ENCODE data around the gene SRGAP2. TPM values are rescaled to one million over a fixed set of nuclear protein-coding genes. Genes with fewer than 3 reads are reported as not detected.
"Not testable (repeated sequence)": the region's sequence is repeated elsewhere in the genome, so short reads cannot be mapped to it uniquely, and the experiment has no call there.

The SRGAP2 gene
- polyA plus RNA-seq, 3 donors: 45.0 to 51.8 (median 46.6) TPM

DNA sequence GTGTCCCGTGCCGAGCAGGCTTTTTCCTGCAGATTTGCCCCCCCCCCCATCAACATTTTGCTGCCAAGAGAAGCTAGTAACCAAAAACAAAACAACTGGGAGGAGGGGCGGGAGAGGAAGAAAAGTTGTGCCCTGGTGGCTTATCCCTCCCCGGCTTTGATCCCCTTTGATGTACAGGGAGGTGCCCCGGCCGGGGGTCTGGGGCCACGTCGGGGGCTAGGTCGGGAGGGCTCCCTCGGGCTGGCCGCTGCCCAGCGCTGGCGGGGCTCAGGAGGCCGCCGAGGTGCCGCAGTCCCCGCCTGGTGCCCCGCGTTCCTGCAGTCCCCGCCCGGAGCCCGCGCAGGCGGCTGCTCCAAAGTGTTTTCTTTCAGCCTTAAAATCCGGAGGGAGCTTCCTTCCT is 1.5 kb downstream of the SRGAP2 start:
- DNase-seq (ENCODE audit: low read depth in 3 of 3, low spot score in 2 of 3): not testable (repeated sequence)

DNA sequence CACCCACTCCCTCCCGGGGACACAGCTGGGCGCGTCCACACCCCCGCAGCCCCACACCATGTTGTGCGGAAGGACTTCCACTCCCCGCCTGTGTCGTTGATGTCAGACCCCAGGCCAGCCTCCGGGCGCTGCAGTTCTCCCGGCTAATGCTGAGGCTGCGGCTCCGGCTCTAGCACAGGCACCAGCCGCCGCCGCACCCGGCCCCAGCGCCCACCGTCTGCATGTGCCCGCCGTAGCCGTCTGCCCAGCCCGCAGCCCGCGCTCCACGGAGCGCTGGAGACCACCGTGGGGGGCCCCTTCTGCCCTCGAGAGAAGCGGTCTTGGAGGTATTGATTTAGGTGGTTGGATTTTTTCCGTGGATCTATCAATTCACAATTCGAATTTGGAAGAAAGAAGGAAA is 2.2 kb downstream of the SRGAP2 start:
- not testable (repeated sequence) for DNase-seq (ENCODE audit: low read depth in 3 of 3, low spot score in 2 of 3)

DNA sequence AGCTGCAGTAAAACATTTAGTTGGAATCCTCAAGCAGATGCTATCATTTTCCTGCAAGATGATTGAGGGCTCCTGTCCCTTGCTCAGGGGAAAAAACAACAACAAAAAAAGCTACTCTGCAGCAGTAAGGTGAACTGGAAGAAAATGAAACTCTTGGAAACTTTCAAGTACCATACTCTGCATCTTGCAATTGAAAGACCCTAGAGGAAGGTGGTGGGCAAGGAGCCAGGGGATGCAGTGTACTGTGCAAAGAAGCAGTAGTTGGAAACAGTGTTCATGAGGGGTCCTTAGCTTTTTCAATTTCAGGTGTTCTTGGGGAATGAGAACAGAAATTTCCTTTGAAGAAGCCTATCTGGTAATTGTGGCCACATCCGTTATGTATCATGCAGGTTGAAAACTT is 7.5 kb downstream of the SRGAP2 start:
- not testable (repeated sequence) for DNase-seq (ENCODE audit: low read depth in 3 of 3, low spot score in 2 of 3)

- not testable (repeated sequence) for DNase-seq (ENCODE audit: low read depth in 3 of 3, low spot score in 2 of 3)
These were observed 12.5 kb downstream of the SRGAP2 start for GRCh38 chr1:206215600-206216392.

GRCh38 chr1:206218285-206218684 is 14.9 kb downstream of the SRGAP2 start:
- not testable (repeated sequence) for DNase-seq (ENCODE audit: low read depth in 3 of 3, low spot score in 2 of 3)

GRCh38 chr1:206218765-206219164 is 15.4 kb downstream of the SRGAP2 start:
- DNase-seq (ENCODE audit: low read depth in 3 of 3, low spot score in 2 of 3): not testable (repeated sequence)

- DNase-seq (ENCODE audit: low read depth in 3 of 3, low spot score in 2 of 3): not testable (repeated sequence)
These were observed 16.4 kb downstream of the SRGAP2 start for GRCh38 chr1:206219514-206220331.

DNA sequence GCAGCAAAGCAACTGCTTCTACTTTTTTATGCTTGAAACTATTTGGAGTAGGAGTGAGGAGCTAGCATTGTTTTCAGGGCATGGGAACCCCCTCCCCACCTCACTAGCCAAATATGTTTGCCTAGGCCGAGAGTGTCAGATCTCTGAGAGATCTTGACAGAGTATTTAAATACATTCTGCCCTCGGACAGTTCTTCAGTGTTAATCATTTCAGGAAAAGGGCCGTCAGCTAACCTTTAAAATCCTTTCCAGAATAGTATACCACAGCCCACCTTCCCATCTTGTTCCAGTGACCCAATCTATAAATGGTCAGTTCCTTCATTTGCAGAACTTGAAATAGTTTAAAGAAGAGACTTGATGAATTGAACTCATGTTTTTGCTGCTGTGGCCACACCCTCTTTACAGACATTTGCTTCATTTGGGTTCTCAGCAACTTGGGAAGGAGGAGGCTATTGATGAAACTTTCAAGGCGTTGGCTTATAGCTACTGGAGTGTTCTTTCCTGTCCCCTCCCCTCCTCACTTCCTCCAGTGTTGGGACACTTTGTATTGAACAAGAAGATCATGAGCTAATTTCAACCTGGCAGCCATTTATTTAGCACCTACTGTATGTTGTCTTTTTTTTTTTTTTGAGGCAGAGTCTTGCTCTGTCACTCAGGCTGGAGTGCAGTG is 17.1 kb downstream of the SRGAP2 start:
- DNase-seq (ENCODE audit: low read depth in 3 of 3, low spot score in 2 of 3): not testable (repeated sequence)

DNA sequence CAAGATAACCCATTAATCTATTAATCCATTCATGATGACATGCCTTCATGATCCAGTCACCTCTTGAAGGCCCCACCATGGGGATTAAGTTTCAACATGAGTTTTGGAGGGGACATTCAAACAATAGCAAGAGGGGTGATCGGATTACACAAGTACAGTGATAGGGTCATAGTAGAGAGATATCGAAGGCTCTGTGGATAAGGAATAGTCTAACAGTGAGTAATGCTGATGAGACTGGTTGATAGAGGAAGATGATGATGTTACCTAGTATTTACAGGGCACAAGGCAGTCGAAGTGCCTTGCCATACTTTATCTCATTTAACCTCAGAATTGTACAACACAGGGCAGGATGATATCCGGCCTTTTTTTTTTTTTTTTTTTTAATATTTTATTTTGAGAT is 18.2 kb downstream of the SRGAP2 start:
- DNase-seq (ENCODE audit: low read depth in 3 of 3, low spot score in 2 of 3): not testable (repeated sequence)

- DNase-seq (ENCODE audit: low read depth in 3 of 3, low spot score in 2 of 3): not testable (repeated sequence)
These were observed 20.9 kb downstream of the SRGAP2 start for GRCh38 chr1:206224190-206224776.

DNA sequence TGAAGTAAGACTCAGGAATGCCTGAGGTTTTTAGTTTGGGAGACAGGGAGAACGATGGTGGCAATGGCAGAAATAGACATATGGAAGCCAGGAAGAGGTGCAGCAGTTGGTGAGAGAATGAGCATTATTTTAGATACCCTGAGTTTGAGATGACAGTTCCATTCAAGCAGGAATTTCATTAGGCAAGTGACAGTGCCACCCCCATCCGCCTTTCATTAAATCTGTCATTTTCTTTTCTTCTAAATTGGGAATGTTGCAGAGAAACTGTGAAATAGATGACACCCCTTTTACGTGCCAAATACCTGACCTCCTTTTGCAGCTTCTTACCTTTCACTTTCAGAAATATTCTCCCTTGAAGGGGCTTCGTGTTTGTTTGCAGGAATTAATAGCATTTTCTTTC is 22.0 kb downstream of the SRGAP2 start:
- not testable (repeated sequence) for DNase-seq (ENCODE audit: low read depth in 3 of 3, low spot score in 2 of 3)

- DNase-seq (ENCODE audit: low read depth in 3 of 3, low spot score in 2 of 3): not testable (repeated sequence)
These were observed 23.5 kb downstream of the SRGAP2 start for GRCh38 chr1:206226886-206227285.

DNA sequence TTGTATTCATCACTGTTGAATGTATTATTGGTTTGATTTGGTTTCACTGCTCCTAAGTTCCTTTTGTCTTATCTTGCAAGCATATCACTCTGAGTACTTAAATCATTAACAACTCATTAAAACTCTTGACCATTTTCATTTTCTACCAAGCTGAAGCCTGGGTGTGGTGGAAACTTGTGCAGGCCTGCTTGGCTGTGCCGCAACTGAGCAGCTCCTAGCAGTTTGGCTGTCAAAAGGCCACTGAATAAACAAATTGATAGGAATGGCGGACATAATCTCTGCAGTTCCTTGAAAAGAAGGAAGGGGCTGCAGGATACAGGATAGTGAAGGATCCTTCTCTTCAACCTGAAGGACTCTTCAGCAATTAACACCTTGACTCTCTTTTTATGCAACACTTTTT is 25.9 kb downstream of the SRGAP2 start:
- DNase-seq (ENCODE audit: low read depth in 3 of 3, low spot score in 2 of 3): not testable (repeated sequence)

GRCh38 chr1:206231989-206232388 is 28.6 kb downstream of the SRGAP2 start:
- DNase-seq (ENCODE audit: low read depth in 3 of 3, low spot score in 2 of 3): not testable (repeated sequence)

DNA sequence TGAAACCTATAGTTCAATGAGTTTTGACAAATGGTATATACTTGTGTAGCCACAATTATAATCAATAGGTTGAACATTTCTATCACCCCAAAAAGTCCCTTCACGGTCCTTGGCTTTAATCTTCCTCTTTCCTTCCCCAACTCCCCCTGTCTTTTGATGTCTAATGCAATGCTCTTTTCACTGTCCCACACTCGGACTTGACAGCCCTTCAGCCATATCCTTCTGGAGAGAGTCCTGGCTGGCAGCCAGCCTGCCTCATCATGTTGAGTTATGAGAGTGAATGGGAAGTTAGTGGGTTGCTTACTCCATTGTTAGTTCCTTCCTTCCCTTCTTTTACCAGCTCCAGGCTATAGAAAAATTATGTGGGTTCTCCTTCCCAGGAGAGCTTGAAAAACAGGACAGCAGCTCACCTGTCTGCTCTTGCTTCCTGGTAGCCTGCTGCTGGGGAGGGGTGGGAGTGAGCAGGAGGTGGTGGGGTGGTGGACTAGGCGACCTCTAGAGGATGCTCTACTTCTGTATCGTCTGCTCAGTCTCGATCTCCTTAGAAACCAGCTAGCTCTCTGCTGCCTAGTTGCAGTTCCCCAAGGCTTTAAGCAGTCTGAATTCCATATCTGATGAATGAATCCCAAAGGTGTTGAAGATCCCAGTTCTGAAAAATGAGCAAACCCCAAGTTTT is 29.8 kb downstream of the SRGAP2 start:
- not testable (repeated sequence) for DNase-seq (ENCODE audit: low read depth in 3 of 3, low spot score in 2 of 3)

- DNase-seq (ENCODE audit: low read depth in 3 of 3, low spot score in 2 of 3): not testable (repeated sequence)
These were observed 31.0 kb downstream of the SRGAP2 start for GRCh38 chr1:206234189-206234916.

GRCh38 chr1:206235190-206235589 is 31.8 kb downstream of the SRGAP2 start:
- DNase-seq (ENCODE audit: low read depth in 3 of 3, low spot score in 2 of 3): not testable (repeated sequence)

DNA sequence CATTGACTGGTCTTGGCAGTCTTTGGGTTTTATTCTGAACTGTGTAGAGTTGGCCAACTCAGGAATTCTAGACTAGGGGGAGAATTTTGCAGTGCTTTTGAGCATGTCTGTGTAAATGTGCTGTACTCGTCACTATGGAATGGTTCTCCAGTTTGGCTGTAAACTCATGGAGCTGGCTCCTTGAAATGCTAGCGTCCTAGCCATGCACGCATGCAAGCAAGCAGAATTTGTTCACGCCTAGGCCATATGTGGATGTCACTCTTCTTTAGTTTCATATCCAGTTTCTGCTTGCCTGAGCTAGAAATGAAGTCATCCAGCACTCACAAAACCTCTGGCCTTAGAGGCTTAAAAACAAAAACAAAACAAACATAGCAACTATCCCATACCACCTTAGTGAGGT is 36.9 kb downstream of the SRGAP2 start:
- not testable (repeated sequence) for DNase-seq (ENCODE audit: low read depth in 3 of 3, low spot score in 2 of 3)

GRCh38 chr1:206243335-206243734 is 40.0 kb downstream of the SRGAP2 start:
- DNase-seq (ENCODE audit: low read depth in 3 of 3, low spot score in 2 of 3): not testable (repeated sequence)
